ENCODE data around the gene MAP7.
"Not testable (repeated sequence)": the region's sequence is repeated elsewhere in the genome, so short reads cannot be mapped to it uniquely, and the experiment has no call there.

MAP7 gene

DNA sequence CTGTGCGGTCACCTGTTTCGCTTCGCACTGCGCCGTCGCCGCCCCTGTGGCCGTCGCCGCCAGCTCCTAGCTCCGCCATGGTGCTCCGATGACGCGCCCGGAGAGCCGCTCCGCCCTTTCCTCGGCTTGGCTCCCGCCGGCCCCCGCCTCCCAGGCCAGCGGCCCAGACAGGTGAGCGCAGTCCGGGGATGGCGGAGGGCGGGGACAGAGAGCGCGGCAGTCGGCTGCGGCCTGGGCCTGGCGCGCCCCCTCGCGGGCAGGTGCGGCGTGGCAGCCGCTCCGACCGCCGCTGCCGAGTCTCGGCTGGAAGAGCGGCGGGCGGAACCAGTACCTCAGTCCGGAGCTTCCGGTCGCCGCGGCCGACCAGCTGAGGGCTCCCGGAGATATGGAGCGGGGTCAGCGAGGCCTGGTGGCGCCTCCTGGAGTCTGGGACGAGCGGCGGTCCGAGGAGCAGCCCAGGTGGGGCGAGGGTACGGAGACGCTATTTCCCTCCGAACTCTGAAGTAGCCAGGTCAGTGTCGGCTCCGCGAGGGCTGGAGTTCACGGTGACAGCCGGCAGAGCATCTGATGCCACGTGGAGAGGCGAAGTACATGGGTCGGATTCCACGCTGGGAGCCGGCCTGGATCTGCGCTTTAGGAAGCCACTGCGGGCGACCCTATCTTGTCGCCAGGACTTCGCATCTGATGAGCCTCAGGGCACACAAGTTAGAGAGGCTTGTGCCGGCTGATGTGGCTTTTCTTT, at the start of gene MAP7:
MAP7 (minus strand) TSS at position 93 of the 742 bp plus-strand sequence; CDS start at position 79, 14 bp downstream.
- DNase-seq: peak in 1 of 2 donors; percentile 36

DNA sequence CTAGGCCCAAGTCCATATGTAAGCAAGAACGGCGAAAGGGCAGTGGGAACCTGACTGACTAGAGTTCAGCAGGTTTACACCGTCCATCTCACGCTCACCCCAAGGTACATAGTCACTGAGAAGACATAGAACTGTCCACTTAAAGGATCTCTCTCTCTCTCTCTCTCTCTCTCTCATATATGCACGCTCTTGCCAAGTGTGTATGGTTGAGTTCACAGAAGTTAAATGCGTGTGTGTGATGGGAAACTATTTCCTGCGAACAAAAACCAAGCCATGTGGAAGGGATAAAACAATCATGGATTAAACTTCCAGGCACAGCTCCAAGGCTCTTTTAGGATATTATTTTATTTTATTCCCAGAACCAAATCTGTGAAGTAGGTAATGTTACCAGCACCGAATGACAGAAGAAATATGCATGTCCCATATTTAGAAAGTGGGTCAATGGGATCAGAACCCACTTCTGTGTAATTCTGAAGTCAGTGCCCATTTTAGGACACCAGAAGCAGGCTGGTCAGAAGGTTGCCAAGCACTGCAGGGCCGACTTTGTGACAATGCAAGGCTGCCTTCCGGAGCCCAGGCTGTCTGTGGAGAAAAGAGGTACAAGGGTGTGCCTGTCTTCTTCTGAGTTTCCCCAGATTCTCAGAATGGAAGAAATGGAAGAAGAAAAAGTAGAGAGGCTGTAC, 49.2 kb upstream of the MAP7 start:
- DNase-seq: no peak

DNA sequence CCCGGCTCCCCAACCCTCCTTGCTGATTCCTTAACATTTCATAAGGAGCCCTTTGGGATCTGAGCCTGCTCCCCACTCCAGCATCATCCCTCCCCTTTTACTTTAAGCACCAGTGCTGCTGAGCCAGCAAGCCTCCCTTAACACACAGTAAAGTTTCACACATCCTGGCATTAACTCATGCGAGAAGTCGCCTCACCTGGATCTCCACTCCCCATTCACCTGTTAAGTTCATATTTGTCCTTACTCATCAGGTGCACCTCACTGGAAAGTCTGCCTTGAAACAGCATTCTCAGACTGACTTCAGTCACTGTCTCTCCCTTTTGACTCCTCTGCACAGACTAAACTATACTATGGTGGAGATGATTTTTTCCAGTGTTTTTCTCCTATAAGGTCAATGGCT, 47.8 kb upstream of the MAP7 start:
- no peak for DNase-seq

DNA sequence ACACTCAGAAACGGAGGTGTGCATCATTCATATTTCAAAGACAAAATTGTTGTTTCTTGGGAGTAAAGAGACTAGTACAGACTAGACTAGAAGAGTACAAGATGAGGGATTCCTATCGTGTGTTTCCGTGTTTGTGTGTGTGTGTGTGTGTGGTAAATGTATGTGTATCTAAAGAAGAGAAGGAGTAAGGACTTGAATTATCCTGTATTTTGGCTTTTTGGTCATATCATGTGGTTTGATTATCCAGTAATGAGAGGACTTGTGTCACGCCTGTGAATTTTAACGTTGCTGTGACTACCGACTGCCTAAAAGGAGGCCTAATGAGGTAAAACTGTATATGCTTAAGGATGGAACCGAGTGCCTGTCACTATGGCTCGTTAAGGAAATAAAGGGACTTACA, 44.4 kb upstream of the MAP7 start:
- DNase-seq: no peak

DNA sequence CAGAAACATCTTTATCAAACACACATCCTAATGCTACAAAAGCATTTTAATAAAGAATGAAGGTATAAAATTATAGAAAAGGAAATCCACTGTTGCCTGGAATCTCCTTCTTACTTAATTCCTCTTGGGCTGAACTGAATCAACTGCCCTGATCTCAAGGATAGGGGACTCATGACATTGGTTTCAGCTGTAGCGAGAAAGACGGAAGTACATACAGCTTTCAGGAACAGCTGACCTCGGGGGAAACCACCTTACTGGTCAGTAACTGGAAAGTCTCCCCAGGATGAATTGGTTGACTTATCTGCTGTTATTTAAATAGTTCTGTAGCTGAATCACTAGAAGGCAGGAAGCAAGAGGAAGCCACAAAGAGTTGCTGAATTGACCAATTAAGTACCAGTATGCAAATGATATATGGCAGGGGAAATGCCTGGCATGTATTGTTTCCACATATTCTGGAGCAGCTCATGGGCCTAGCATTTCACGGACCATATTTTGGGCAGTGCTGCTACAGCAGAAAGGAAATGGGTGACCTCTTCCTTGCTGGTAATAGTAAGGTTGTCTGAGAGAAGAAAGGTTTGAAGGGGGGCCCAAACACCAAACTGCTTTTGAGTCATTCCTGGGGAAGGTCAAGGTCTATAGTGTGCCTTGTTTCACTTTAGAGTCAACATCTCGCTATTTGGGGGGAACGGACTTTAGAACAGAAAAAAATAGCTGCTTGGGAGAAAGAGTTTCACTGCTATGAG, 43.7 kb upstream of the MAP7 start:
- peak; percentile 18 to 93 for DNase-seq

DNA sequence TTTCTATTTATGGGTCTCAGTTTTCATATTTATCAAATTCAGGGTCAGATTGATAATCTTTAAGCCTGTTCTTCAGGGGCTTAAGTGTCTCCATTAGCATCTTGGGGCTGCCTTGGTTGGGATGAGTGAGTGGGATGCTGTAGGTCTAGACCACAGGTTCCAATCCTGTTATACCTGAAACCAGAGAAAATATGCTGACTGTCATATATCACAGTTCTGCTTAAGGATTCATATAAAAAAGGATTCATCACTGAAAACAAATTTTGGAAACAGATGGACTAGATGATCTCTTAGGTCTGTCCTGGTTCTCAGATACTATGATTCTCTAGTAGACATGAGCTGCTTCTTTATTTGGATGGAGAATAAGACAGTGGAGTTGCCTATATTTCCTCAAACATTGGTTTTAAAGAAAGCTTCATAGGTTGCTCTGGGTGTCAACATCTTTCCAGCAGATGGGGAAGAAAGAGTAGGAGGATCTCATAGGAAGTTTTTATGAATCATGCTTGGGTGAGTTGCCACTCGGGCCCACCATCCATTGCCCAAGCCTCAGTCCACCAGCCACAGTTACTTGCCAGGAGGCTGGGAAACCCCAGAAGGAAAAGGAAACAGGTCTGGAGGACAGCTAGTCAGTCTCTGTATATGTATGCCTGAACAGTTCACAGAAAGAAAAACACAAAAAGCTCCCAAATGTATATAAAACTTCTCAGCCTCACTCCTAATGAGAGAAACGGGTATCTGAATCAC, 42.9 kb upstream of the MAP7 start:
- peak in 1 of 2 donors; percentile 23 for DNase-seq

DNA sequence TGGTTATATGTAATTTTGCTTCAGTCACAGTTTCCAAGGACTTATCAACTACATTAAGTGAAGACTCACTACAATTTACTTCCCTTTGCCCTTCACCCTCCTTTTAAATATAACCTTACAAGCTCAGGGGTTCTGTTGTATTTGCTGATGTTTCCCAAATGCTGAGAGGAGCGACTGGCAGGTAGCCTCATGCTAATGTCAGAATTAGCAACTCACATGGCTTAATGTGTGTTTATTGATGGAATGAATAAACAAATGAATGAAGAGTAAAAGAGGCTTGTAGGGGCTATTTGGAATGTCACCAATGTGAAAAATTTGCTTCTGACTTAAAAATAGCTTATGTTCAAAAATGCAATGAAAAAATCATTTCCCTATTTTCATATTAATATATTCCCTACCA, 41.4 kb upstream of the MAP7 start:
- DNase-seq: no peak

DNA sequence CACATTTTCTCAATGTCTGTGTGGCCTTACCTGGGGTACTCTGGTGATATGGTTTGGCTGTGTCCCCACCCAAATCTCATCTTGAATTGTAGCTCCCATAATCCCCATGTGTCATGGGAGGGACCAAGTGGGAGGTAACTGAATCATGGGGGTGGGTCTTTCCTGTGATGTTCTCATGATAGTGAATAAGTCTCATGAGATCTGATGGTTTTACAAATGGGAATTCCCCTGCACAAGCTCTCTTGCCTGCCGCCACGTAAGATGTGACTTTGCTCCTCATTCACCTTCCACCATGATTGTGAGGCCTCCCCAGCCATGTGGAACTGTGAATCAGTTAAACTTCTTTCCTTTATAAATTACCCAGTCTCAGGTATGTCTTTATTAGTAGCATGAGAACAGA, 40.6 kb upstream of the MAP7 start:
- not testable (repeated sequence) for DNase-seq

DNA sequence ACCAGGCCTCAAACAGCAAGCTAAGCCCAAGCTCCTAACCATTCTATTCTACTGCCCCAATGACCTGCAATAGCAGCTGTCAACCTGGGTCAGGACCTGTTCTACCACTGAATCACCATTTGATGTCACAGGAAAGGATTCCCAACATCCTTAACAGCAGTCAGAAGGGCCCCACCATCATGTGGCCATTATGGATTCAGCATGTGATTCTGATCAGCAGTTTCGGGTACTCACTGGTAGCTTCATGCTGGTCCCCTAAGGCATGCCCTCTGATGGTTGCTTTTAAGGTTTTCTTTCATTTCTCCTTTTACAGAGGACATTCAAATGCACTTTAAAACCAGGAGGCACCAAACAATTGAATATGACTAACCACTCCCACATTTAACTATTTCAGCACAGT, 37.3 kb upstream of the MAP7 start:
- no peak for DNase-seq

DNA sequence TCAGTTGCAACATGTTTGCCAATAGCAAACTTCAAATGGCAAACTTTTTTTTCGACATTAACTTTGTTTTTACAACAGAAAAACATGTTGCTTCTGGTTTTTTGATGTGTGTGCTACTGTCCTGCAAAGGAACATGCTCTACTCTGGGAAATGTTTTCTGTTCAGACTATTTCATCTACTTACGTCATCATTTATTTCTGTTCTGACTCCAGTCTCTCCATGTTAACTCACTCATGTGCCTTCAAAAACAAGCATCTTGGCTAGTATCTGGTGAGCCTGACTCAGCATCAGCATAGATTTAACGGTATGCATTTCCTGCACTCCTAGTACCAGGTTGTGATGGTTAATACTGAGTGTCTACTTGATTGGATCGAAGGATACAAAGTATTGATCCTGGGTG, 36.1 kb upstream of the MAP7 start:
- no peak for DNase-seq

DNA sequence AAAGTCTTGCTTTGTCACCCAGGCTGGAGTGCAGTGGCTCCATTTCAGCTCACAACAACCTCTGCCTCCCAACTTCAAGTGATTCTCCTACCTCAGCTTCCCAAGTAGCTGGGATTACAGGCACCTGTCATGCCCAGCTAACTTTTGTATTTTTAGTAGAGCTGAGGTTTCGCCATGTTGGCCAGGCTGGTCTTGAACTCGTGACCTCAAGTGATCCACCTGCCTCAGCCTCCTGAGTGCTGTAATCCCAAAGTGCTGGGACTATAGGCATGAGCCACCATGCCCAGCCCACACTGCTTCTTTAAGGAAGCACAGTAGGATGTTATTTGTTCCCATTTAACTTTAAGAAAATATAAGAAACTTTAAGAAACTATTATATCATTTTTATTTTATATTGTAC, 35.3 kb upstream of the MAP7 start:
- DNase-seq: not testable (repeated sequence)

DNA sequence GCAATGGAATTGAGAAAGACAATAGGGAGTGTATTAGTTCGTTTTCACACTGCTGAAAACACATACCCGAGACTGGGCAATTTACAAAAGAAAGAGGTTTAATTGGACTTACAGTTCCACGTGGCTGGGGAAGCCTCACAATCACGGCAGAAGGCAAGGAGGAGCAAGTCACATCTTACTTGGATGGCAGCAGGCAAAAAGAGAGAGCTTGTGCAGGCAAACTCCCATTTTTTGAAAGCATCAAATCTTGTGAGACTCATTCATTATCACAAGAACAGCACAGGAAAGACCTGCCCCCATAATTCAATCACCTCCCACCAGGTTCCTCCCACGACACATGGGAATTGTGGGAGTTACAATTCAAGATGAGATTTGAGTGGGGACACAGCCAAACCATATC, 34.1 kb upstream of the MAP7 start:
- not testable (repeated sequence) for DNase-seq

DNA sequence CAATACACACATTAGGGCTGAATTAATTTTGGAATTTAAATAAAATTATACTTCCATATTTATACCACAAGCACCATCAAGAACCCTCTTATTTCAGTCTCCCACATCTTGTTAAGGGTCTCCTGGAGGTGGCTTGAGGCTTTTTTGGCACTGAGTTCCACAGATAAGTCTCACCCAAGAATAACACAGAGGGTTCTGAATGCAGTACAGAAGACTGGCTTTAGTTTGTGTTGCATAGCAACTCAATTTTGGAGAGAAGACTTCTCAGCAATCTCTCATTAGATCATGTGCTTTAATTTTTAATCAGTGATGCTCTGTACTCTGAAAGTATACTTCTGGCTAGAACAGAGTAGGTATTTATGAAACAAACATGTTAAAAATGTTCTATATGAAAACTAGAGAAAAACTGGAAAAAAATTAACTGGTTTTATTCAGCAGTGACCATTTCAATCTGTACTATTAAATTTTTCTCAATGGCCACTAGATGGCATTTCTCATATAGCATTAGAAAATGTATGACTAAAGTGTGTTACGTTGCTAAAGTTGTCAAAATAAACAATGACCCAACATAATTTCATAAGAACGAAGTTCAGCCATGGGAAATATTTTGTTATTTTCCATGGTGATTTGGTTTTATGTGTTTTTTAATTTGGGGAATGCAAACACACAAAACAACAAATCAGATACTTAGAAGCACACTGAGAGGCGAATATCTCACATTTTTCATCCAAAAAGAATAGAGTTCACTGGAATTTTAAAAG, 32.7 kb upstream of the MAP7 start:
- DNase-seq: peak in 1 of 2 donors; percentile 5

DNA sequence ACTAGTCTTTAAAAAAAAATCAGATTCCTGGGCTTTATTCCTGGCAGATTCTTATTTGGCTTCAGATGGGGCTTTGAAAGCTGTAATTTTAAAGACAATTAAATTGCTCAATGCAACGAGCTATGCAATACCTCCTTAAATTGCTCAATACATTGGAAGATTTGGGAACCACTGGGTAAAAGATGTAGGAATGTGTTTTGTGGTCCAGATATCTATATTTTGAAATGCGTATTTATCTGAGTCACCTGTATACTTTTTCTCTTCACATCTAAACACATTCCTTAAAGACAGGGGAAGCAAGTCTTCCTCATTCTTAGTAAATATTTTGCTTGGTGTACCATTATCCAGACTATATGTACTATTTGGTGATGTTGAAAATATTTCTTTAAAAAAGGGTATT, 29.6 kb upstream of the MAP7 start:
- DNase-seq: no peak

DNA sequence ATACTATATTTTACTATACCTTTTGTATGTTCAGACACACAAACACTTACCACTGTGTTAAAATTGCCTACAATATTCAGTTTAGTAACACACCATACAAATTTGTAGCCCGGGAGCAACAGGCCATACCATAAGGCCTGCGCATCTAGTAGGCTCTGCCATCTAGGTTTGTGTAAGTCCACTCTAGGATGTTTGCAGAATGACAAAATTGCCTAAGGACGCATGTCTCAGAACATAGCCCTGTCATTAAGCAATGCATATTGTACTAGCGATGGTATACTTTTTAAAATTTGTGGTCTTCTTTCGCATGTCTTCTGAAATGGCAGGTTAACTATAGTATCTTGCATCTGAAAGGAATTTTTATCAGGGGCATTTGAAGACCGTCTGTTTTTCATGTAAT, 26.6 kb upstream of the MAP7 start:
- DNase-seq: no peak

DNA sequence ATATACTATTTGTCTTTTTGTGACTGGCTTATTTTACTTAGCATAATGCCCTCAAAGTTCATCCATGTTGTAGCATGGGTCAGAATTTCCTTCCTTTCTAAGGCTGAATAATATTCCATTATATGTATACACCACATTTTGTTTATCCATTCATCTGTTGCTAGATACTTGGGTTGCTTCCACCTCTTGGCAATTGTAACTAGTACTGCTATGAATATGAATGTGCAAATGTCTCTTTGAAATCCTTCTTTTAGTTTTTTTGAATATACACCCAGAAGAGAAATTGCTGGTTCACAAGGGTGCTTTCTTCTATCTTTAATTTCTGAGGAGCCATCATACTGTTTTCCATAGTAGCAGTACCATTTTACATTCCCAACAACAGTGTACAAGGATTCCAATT, 21.3 kb upstream of the MAP7 start:
- no peak for DNase-seq

DNA sequence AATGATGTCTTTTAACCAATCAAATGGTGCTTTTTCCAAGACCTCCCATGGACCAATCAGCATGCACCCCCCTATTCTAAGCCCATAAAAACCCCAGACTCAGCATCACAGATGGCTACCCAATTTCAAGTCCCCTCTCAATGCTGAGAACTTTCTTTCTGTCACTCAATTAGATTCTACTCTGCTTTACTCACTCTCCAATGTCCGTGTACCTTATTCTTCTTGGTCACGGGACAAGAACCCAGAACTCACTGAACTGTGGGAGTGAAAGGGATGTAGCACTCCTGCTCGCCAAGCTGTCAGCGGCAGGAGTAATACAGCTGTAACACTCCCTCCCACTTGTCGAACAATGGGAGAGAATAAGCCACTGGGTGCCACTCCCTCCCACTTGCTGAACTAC, 20.8 kb upstream of the MAP7 start:
- DNase-seq: no peak

DNA sequence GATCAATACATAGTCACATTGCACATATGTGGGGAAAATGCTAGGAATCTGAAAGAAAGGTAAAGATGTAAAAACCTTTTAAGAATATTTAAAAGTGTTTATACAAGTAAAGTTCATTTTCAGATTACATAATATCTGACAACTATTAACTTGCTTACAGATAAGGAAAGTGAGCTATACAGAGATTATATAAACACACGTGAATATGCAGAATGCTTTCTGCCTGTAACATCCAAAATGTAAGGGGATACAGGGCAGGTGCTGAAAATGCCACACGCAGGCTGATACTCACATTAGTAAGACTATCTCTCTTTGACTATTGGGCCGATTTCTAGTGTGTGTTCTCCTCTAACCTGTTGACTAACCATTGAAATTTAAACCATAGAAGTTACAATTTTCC, 17.9 kb upstream of the MAP7 start:
- no peak for DNase-seq

DNA sequence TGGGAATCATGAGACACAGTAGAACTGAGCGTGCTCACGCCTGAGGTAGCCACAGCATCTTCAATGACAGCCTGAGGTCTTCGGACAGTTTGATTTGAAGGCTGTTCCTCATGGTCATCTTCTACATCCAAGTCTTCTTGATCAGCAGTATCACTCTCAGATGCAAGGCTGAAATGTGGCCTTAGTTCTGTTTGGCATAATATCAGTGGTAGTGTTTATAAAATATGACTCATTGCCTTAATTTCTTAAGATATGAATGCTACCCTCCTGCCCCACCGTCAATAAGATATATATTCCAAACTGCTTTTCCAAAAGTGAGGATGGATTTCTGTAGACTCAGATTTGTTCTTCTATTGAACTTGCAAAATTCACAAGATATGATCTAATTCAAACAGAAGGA, 17.5 kb upstream of the MAP7 start:
- no peak for DNase-seq

DNA sequence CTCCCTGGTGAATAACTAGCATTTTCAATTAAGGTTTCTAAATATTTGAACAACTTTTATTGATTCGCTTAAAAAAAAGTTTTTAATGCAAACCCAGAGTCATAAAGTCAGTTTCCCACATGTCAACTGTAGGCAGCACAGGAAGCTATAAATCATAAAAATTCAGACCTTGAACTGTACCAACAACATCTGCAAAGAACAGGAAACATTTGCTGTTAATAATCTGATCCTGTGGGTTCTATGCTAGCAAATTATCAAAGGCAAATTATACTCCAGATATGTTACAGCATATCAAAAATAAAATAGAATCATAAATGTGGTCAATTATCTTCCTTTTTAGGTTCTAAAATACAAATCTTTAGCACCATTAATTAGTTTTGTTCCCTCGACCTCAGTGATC, 16.6 kb upstream of the MAP7 start:
- peak in 1 of 2 donors; percentile 92 for DNase-seq

DNA sequence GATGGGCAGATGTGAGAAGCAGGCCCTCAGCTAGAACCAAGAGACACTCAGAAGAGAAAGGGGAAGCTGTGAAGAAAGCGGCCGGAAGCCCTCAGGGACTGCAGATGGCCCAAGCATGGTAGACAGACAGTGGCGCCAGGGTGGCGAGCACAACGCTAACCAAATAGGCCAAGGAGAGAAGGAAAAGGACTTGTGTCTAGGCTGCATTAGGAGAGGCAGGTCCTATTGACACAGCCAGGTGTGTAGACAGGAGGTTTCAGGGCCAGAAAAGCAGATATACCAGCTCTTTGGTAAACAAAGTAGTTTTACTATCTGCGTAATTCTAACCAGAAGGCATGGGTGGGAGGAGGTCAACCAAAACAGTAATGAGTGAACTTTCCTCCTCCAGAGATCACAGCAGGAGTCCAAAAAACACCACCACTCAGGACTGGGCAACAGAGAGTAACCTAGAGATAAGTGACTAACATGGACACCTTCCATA, 15.8 kb upstream of the MAP7 start:
- peak in 1 of 2 donors; percentile 95 for DNase-seq

DNA sequence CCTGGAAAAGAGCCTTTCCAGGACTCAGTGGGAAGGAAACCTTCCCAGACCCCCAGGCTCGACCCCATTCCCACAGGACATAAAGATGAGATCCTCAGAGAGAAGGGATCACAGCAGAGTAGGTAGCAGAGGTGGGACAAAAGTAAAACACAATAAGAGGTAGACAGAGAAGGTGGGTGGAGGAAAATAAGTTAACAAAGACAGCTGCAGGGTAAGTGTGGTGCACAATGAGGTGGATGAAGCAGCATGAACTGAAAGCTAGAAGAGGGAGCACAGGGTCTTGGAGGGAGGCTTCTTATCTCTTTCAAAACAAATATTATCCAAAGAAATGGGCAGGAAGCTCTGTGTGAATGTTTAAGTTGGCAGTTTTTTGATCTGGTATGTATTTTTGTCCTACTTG, 14.0 kb upstream of the MAP7 start:
- no peak for DNase-seq

All from bone marrow (tissue), 2 donors.